Keratinocyte (primary cell): Measurements from ENCODE around the gene UBAC2. TPM values are rescaled to one million over a fixed set of nuclear protein-coding genes. Genes with fewer than 3 reads are reported as not detected.

Source experiments
- DNase-seq: peaks from one replicate; pipeline ENCODE4 v3.0.0-alpha.2; 2011; ENCODE audit warnings: low read depth, missing footprints, low spot score
- FAIRE-seq: peaks from 2 replicates; lab custom pipeline; 2011; peaks lifted over from hg19 to GRCh38; lab: Jason Lieb, UNC
- H2AFZ ChIP-seq: 2 replicates; pipeline ENCODE4 v1.6.0; 2012; ENCODE audit warnings: low read length, control low read depth, inconsistent platforms; ENCODE audit not compliant: control insufficient read depth
- H3K27ac ChIP-seq: 2 replicates; pipeline ENCODE4 v1.5.1; 2011; ENCODE audit warnings: low read length; ENCODE audit not compliant: control insufficient read depth, insufficient read depth
- H3K27me3 ChIP-seq: 3 replicates; pipeline ENCODE4 v1.6.0; 2011; ENCODE audit warnings: low read length; ENCODE audit not compliant: control insufficient read depth, insufficient read depth; ENCODE audit errors: extremely low read depth
- H3K36me3 ChIP-seq, 2 experiments: 2 replicates in 1 of 2; 3 replicates in 1 of 2; pipeline ENCODE4 v1.5.1; 2011; ENCODE audit warnings: low read length in 2 of 2, mild to moderate bottlenecking in 1 of 2; ENCODE audit not compliant: control insufficient read depth in 2 of 2, insufficient read depth in 2 of 2; ENCODE audit errors: extremely low read depth in 1 of 2
- H3K4me1 ChIP-seq: 3 replicates; pipeline ENCODE4 v1.5.1; 2011; ENCODE audit warnings: low read length; ENCODE audit not compliant: control insufficient read depth, insufficient read depth; ENCODE audit errors: extremely low read depth
- H3K4me2 ChIP-seq: 3 replicates; pipeline ENCODE4 v1.6.0; 2011; ENCODE audit warnings: low read depth, low read length; ENCODE audit not compliant: control insufficient read depth, insufficient read depth; ENCODE audit errors: extremely low read depth
- H3K4me3 ChIP-seq, 3 experiments: fragments of 200-600 bp in 1 of 3; sonication (generic) in 1 of 3; 2 replicates in 2 of 3; 3 replicates in 1 of 3; pipeline ENCODE4 v1.5.1; 2011 to 2016; ENCODE audit warnings: low read length in 3 of 3, mild to moderate bottlenecking in 3 of 3, control low read depth in 2 of 3, inconsistent platforms in 1 of 3, low read depth in 1 of 3, mixed read lengths in 1 of 3, mixed run types in 1 of 3, moderate library complexity in 1 of 3; ENCODE audit not compliant: control insufficient read depth in 2 of 3, insufficient read depth in 2 of 3; ENCODE audit errors: extremely low read depth in 1 of 3
- H3K79me2 ChIP-seq: 2 replicates; pipeline ENCODE4 v1.6.0; 2012; ENCODE audit warnings: low read length; ENCODE audit not compliant: control insufficient read depth, insufficient read depth
- H3K9ac ChIP-seq: 3 replicates; pipeline ENCODE4 v1.6.0; 2011; ENCODE audit warnings: low read length; ENCODE audit not compliant: control insufficient read depth, insufficient read depth; ENCODE audit errors: extremely low read depth
- H3K9me1 ChIP-seq: 3 replicates; pipeline ENCODE4 v1.6.0; 2011; ENCODE audit warnings: low read length; ENCODE audit not compliant: control insufficient read depth, insufficient read depth; ENCODE audit errors: extremely low read depth
- H3K9me3 ChIP-seq: 2 replicates; pipeline ENCODE4 v1.5.1; 2012; ENCODE audit warnings: low read depth, low read length; ENCODE audit not compliant: control insufficient read depth
- H4K20me1 ChIP-seq: 3 replicates; pipeline ENCODE4 v1.6.0; 2011; ENCODE audit warnings: low read length; ENCODE audit not compliant: control insufficient read depth, insufficient read depth; ENCODE audit errors: extremely low read depth
- EZH2 ChIP-seq: IDR thresholded peaks from one replicate; pipeline ENCODE4 v1.6.1; 2012; ENCODE audit warnings: inconsistent platforms, mild to moderate bottlenecking, low read length, moderate library complexity
- dilution Hi-C: fragments of 300-500 bp; cut with MboI; formaldehyde crosslinking; loops from one replicate; pipeline ENCODE4 v1.7.0; 2020; ENCODE audit warnings: low sequenced_read_pairs; ENCODE audit not compliant: extremely low pct_ligation_motif_present
- polyA plus RNA-seq, 5 experiments: library from polyadenylated mRNA; depleted of rRNA in 3 of 5; stranded (reverse) in 3 of 5; stranded (forward) in 1 of 5; unstranded in 1 of 5; fragments of >200 nt; gene quantifications; 1 replicate in 1 of 5; 2 replicates in 3 of 5; 3 replicates in 1 of 5; pipeline versions ENCODE4 v1.2.1 to v1.2.3, GENCODE V29; 2011 to 2012; ENCODE audit warnings: missing spikeins in 2 of 5, low read depth in 1 of 5, low replicate concordance in 1 of 5
- TF ChIP-seq, protein P1 (sequence below), 3 experiments: IDR thresholded peaks in 1 of 3; conservative IDR thresholded peaks in 1 of 3; optimal IDR thresholded peaks in 1 of 3; 2 replicates in 2 of 3; 3 replicates in 1 of 3; pipeline versions ENCODE3 to v1.5.1; 2011; ENCODE audit warnings: low read length in 3 of 3, mild to moderate bottlenecking in 3 of 3, moderate library complexity in 2 of 3, control low read depth in 1 of 3, inconsistent platforms in 1 of 3; ENCODE audit not compliant: insufficient read depth in 2 of 3; ENCODE audit errors: extremely low read depth in 1 of 3

The UBAC2 gene
- polyA plus RNA-seq, 1 donor (not counting 4 experiments of a cell fraction or from before 2014, with no cell fraction given), result 104 TPM

DNA sequence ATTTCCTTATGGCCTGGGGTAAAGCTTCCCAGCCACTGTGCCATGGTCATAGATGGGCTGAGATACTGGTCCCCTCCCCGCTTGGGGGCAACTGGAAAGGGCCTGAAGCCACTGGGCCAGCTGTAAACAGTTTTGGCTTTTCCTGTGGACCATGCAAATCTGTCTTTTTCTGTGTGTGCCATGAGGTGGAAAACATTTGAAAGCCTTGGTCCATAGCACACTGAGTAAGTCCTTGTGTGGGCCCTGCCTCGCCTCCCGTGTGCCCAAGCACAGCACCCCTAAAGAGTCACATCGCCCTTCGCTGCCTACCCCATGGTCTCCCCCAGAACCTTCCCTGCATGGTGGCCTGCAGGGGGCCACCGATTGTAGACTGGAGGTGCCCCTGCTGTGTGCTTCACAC lies 158.9 kb downstream of the UBAC2 start:
- no peak overlapping the region for H3K9ac ChIP-seq
- H3K4me2 ChIP-seq, result no peak overlapping the region
- FAIRE-seq (no peak), DNase-seq (no peak)
- no peak overlapping the region for H2AFZ ChIP-seq
- no peaks in the 10 kb centered on the region for H3K79me2 ChIP-seq
- no peaks in the 10 kb centered on the region for H3K9me1 ChIP-seq
- H3K27ac ChIP-seq, result no peak overlapping the region
- no peaks in the 10 kb centered on the region for H4K20me1 ChIP-seq
- dilution Hi-C loops, result no loop called here
- TF ChIP-seq EZH2, result no peak
- TF ChIP-seq, protein P1, sequence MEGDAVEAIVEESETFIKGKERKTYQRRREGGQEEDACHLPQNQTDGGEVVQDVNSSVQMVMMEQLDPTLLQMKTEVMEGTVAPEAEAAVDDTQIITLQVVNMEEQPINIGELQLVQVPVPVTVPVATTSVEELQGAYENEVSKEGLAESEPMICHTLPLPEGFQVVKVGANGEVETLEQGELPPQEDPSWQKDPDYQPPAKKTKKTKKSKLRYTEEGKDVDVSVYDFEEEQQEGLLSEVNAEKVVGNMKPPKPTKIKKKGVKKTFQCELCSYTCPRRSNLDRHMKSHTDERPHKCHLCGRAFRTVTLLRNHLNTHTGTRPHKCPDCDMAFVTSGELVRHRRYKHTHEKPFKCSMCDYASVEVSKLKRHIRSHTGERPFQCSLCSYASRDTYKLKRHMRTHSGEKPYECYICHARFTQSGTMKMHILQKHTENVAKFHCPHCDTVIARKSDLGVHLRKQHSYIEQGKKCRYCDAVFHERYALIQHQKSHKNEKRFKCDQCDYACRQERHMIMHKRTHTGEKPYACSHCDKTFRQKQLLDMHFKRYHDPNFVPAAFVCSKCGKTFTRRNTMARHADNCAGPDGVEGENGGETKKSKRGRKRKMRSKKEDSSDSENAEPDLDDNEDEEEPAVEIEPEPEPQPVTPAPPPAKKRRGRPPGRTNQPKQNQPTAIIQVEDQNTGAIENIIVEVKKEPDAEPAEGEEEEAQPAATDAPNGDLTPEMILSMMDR (optimal IDR thresholded peaks at IDR 0.05 in 1 of 3, IDR thresholded peaks at IDR 0.05 in 1 of 3, conservative IDR thresholded peaks at IDR 0.05 in 1 of 3; ENCODE audit: extremely low read depth in 1 of 3, insufficient read depth in 2 of 3, low read length in 3 of 3), result no peak
- H3K36me3 ChIP-seq, result peaks cover 15 to 24% of the 10 kb centered on the region in 2 experiments
- H3K4me3 ChIP-seq, result no peak overlapping the region
- peaks cover 2% of the 10 kb centered on the region for H3K4me1 ChIP-seq
- no peaks in the 10 kb centered on the region for H3K9me3 ChIP-seq
- H3K27me3 ChIP-seq, result no peaks in the 10 kb centered on the region

DNA sequence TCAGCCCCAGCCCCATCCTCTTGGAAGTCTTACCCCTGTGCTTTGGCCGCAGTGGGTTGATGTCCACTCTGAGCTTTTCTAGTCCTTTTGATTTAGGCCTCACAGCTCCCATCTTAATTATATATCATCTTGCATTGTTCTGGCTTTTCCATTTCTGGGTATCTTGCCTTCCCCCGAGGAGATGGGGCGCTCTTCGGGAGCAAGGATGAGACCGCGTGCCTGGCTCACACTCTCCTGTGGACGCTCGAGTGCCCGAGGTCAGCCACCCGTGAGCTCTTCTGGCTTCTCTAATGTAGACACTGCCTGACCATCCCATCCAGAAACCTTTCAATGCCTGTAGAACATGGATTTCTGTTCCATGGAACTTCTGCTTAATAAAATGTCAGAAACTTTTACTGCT lies 160.0 kb downstream of the UBAC2 start:
- Histone ChIP-seq H3K9me3 (no peaks in the 10 kb centered on the region), H3K4me2 (no peak overlapping the region), H3K27ac (no peak overlapping the region), H2AFZ (no peak overlapping the region), H3K27me3 (no peaks in the 10 kb centered on the region), H3K4me1 (no peaks in the 10 kb centered on the region), H3K36me3 (peaks cover 10 to 24% of the 10 kb centered on the region in 2 experiments), H3K9ac (no peak overlapping the region), H3K79me2 (no peaks in the 10 kb centered on the region), H4K20me1 (no peaks in the 10 kb centered on the region), H3K4me3 (no peak overlapping the region), H3K9me1 (no peaks in the 10 kb centered on the region)
- no peak for TF ChIP-seq EZH2
- TF ChIP-seq, protein P1 (optimal IDR thresholded peaks at IDR 0.05 in 1 of 3, IDR thresholded peaks at IDR 0.05 in 1 of 3, conservative IDR thresholded peaks at IDR 0.05 in 1 of 3; ENCODE audit: extremely low read depth in 1 of 3, insufficient read depth in 2 of 3, low read length in 3 of 3), result no peak
- DNase-seq (no peak), FAIRE-seq (no peak)
- dilution Hi-C loops, result no loop called here
